Endothelial cell of umbilical vein (primary cell): ENCODE results near the gene ACOT2.
"Not testable (repeated sequence)": the region's sequence is repeated elsewhere in the genome, so short reads cannot be mapped to it uniquely, and the experiment has no call there.

Experiments used
- EZH2 ChIP-seq: IDR thresholded peaks from 2 replicates; pipeline ENCODE4 v1.6.1; 2012; ENCODE audit warnings: borderline replicate concordance, low read depth, mild to moderate bottlenecking, moderate library complexity, low read length, inconsistent platforms; ENCODE audit not compliant: severe bottlenecking
- POLR2A ChIP-seq: IDR thresholded peaks from 2 replicates; pipeline ENCODE4 v1.6.1; 2012; ENCODE audit warnings: low read depth, mild to moderate bottlenecking, control low read depth, low read length
- TF ChIP-seq, protein P1 (sequence below), 2 donors: IDR thresholded peaks; 1 replicate in 1 of 2; 2 replicates in 1 of 2; pipeline ENCODE4 v1.5.1; 2011; ENCODE audit warnings: low read length in 2 of 2, mild to moderate bottlenecking in 2 of 2, moderate library complexity in 2 of 2, control low read depth in 1 of 2, inconsistent platforms in 1 of 2, low read depth in 1 of 2; ENCODE audit not compliant: insufficient read depth in 1 of 2; ENCODE audit errors: extremely low read depth in 1 of 2

DNA sequence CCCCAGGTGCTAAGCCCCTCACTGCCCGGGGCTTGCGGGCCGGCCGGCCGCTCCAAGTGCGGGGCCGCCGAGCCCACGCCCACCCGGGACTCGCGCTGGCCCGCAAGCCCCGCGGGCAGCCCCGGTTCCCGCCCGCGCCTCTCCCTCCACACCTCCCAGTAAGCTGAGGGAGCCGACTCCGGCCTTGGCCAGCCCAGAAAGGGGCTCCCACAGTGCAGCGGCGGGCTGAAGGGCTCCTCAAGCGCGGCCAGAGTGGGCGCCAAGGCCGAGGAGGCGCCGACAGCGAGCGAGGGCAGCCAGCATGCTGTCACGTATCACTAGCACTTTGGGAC is 21.6 kb downstream of the ACOT2 start:
- TF ChIP-seq, protein P1, sequence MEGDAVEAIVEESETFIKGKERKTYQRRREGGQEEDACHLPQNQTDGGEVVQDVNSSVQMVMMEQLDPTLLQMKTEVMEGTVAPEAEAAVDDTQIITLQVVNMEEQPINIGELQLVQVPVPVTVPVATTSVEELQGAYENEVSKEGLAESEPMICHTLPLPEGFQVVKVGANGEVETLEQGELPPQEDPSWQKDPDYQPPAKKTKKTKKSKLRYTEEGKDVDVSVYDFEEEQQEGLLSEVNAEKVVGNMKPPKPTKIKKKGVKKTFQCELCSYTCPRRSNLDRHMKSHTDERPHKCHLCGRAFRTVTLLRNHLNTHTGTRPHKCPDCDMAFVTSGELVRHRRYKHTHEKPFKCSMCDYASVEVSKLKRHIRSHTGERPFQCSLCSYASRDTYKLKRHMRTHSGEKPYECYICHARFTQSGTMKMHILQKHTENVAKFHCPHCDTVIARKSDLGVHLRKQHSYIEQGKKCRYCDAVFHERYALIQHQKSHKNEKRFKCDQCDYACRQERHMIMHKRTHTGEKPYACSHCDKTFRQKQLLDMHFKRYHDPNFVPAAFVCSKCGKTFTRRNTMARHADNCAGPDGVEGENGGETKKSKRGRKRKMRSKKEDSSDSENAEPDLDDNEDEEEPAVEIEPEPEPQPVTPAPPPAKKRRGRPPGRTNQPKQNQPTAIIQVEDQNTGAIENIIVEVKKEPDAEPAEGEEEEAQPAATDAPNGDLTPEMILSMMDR (IDR thresholded peaks at IDR 0.05; ENCODE audit: extremely low read depth in 1 of 2, insufficient read depth in 1 of 2, low read depth in 1 of 2, low read length in 2 of 2), result not testable (repeated sequence)
- not testable (repeated sequence) for TF ChIP-seq EZH2, POLR2A
